HepG2 (cell line): ENCODE data around the gene TRIO. TPM values are rescaled to one million over a fixed set of nuclear protein-coding genes. Genes with fewer than 3 reads are reported as not detected.

Source experiments
- ATAC-seq: fragments of 200-7000 bp; cut with Tn5 transposase; 3 replicates; pipeline ENCODE4 v1.9.1; 2020; ENCODE audit warnings: mild to moderate bottlenecking, moderate library complexity
- BruUV-seq: library from RNA; stranded (reverse); fragments of 400-500 nt; replicated peaks from 2 replicates; lab custom pipeline; 2021; lab: Mats Ljungman, UMichigan
- CTCF ChIA-PET: fragments of 300-600 bp; formaldehyde crosslinking; extraction: SDS; loops from one replicate; lab custom pipeline; 2021; ENCODE audit warnings: low total read pairs, inconsistent platforms, low intra/inter-chr PET ratio; lab: Yijun Ruan, JAX
- POLR2A ChIA-PET: fragments of 350-600 bp; sonication (Branson Sonifier 250); formaldehyde crosslinking; loops from one replicate; lab custom pipeline; 2020; ENCODE audit warnings: antibody characterized with exemption, inconsistent platforms; lab: Yijun Ruan, JAX
- DNase-seq: peaks from one replicate; pipeline ENCODE4 v3.0.0-alpha.2; 2015; ENCODE audit warnings: low spot score
- FAIRE-seq: peaks from 3 replicates; lab custom pipeline; 2011; peaks lifted over from hg19 to GRCh38; lab: Jason Lieb, UNC
- H2AFZ ChIP-seq: one replicate; pipeline ENCODE4 v1.6.1; 2011; ENCODE audit warnings: low read length, inconsistent platforms
- H3K27ac ChIP-seq: fragments of 300-600 bp; 3 replicates; pipeline ENCODE4 v1.8.0; 2011; ENCODE audit warnings: mixed run types, mild to moderate bottlenecking, mixed read lengths, low read length, inconsistent platforms; ENCODE audit not compliant: insufficient read depth; ENCODE audit errors: extremely low read length
- H3K27me3 ChIP-seq, 2 experiments: fragments of 200-600 bp in 1 of 2; 2 replicates in 1 of 2; 3 replicates in 1 of 2; pipeline versions ENCODE4 v1.6.0 to v1.8.0; 2011; ENCODE audit warnings: low read length in 2 of 2, mild to moderate bottlenecking in 2 of 2, moderate library complexity in 2 of 2, inconsistent platforms in 1 of 2; ENCODE audit not compliant: insufficient read depth in 2 of 2, control insufficient read depth in 1 of 2
- H3K36me3 ChIP-seq, 2 experiments: fragments of 200-600 bp in 1 of 2; replicated peaks in 1 of 2; 2 replicates in 1 of 2; 3 replicates in 1 of 2; pipeline versions ENCODE4 v1.5.1 to v1.8.0; 2011; ENCODE audit warnings: low read length in 2 of 2, inconsistent platforms in 1 of 2; ENCODE audit not compliant: insufficient read depth in 2 of 2, control insufficient read depth in 1 of 2
- H3K4me1 ChIP-seq: 2 replicates; pipeline ENCODE4 v1.5.1; 2012; ENCODE audit warnings: low read length, inconsistent platforms; ENCODE audit not compliant: insufficient read depth
- H3K4me2 ChIP-seq: 2 replicates; pipeline ENCODE4 v1.6.0; 2011; ENCODE audit warnings: low read depth, low read length, inconsistent platforms
- H3K4me3 ChIP-seq, 3 experiments: fragments of 200-600 bp in 1 of 3; sonication (generic), shearing (Covaris generic) in 1 of 3; replicated peaks in 1 of 3; 2 replicates each; pipeline ENCODE4 v1.5.1; 2011 to 2016; ENCODE audit warnings: low read length in 3 of 3, inconsistent platforms in 2 of 3, low read depth in 2 of 3, mild to moderate bottlenecking in 2 of 3, control low read depth in 1 of 3, mixed read lengths in 1 of 3; ENCODE audit not compliant: insufficient read depth in 1 of 3
- H3K79me2 ChIP-seq: one replicate; pipeline ENCODE4 v1.6.1; 2011; ENCODE audit warnings: low read length, inconsistent platforms; ENCODE audit not compliant: insufficient read depth
- H3K9ac ChIP-seq: 2 replicates; pipeline ENCODE4 v1.6.0; 2011; ENCODE audit warnings: mild to moderate bottlenecking, low read depth, low read length, inconsistent platforms; ENCODE audit not compliant: insufficient read depth
- H3K9me3 ChIP-seq: 2 replicates; pipeline ENCODE4 v1.5.1; 2012; ENCODE audit warnings: mild to moderate bottlenecking, low read length
- H4K20me1 ChIP-seq: 2 replicates; pipeline ENCODE4 v1.6.0; 2011; ENCODE audit warnings: inconsistent platforms, mild to moderate bottlenecking, low read length, moderate library complexity; ENCODE audit not compliant: insufficient read depth
- HNRNPLL ChIP-seq: fragments of 200-400 bp; formaldehyde crosslinking; IDR thresholded peaks from 2 replicates; pipeline ENCODE4 v1.6.1; 2017; ENCODE audit warnings: mild to moderate bottlenecking, low read depth, low read length; ENCODE audit not compliant: poor library complexity, severe bottlenecking
- MYC ChIP-seq: sonication (generic); formaldehyde crosslinking; IDR thresholded peaks from 2 replicates; pipeline ENCODE4 v1.9.0; 2021; ENCODE audit warnings: missing genetic modification reagents, borderline replicate concordance
- RAD51 ChIP-seq: fragments of 450-650 bp; IDR thresholded peaks from 2 replicates; pipeline ENCODE4 v1.6.1; 2016; ENCODE audit warnings: borderline replicate concordance
- RARG ChIP-seq: sonication (generic); formaldehyde crosslinking; IDR thresholded peaks from 2 replicates; pipeline ENCODE4 v1.4.0; 2020; ENCODE audit warnings: low read depth, mild to moderate bottlenecking, missing genetic modification reagents
- RFXANK ChIP-seq: IDR thresholded peaks from 2 replicates; pipeline ENCODE4 v1.6.1; 2016
- SRSF1 ChIP-seq: fragments of 200-400 bp; formaldehyde crosslinking; optimal IDR thresholded peaks from 2 replicates; pipeline ENCODE3; 2017; ENCODE audit warnings: mild to moderate bottlenecking, low read depth, low read length, moderate library complexity
- ZBTB1 ChIP-seq: sonication (generic); formaldehyde crosslinking; IDR thresholded peaks from 2 replicates; pipeline ENCODE4 v1.4.0; 2020; ENCODE audit warnings: missing genetic modification reagents, borderline replicate concordance
- ZBTB8A ChIP-seq: sonication (generic); formaldehyde crosslinking; IDR thresholded peaks from 2 replicates; pipeline ENCODE4 v1.4.0; 2020; ENCODE audit warnings: mild to moderate bottlenecking, low read depth, missing genetic modification reagents, borderline replicate concordance
- ZFP37 ChIP-seq: sonication (generic); formaldehyde crosslinking; IDR thresholded peaks from 2 replicates; pipeline ENCODE4 v1.4.0; 2020; ENCODE audit warnings: missing genetic modification reagents, borderline replicate concordance
- ZFP41 ChIP-seq: sonication (generic); formaldehyde crosslinking; IDR thresholded peaks from 2 replicates; pipeline ENCODE4 v1.4.0; 2020; ENCODE audit warnings: mild to moderate bottlenecking, missing genetic modification reagents, borderline replicate concordance
- ZNF205 ChIP-seq: IDR thresholded peaks from 2 replicates; pipeline ENCODE4 v1.6.1; 2018; ENCODE audit warnings: missing biosample characterization, missing genetic modification reagents
- ZNF441 ChIP-seq: sonication (generic); formaldehyde crosslinking; IDR thresholded peaks from 2 replicates; pipeline ENCODE4 v1.7.0; 2021; ENCODE audit warnings: missing genetic modification reagents, borderline replicate concordance
- WGBS: methylation state at CpG from one replicate; pipeline ENCODE4 v1.1.6; 2017; ENCODE audit warnings: low lambda C conversion rate; 5-methylcytosine and 5-hydroxymethylcytosine counted together
- in situ Hi-C: cut with HindIII; loops from 2 replicates; pipeline ENCODE4 v1.10.0; 2017; ENCODE audit warnings: low pct_unique_long_range_greater_than_20kb; ENCODE audit not compliant: extremely low pct_ligation_motif_present
- intact Hi-C: fragments of 100-400 bp; cut with micrococcal nuclease; formaldehyde crosslinking; loops from one replicate; pipeline ENCODE4 v1.10.0; 2022; ENCODE audit not compliant: unreplicated experiment
- polyA plus RNA-seq, 8 experiments: library from polyadenylated mRNA; depleted of rRNA in 3 of 8; stranded (reverse) in 7 of 8; unstranded in 1 of 8; fragments of >200 nt; fragmentation: Illumina TruSeq in 4 of 8; extraction: Trizol in 4 of 8; gene quantifications; 2 replicates each; pipeline versions ENCODE4 v1.2.1 to v1.2.3, GENCODE V29; 2011 to 2016; ENCODE audit warnings: low read depth in 4 of 8, missing spikeins in 1 of 8, mixed read lengths in 1 of 8; ENCODE audit not compliant: insufficient read depth in 1 of 8
- total RNA-seq, 5 experiments: library from RNA; depleted of rRNA; stranded (reverse); fragments of >200 nt; fragmentation: Illumina TruSeq; extraction: Trizol; gene quantifications; 2 replicates each; pipeline ENCODE4 v1.2.3, GENCODE V29; 2016; ENCODE audit warnings: low read depth in 1 of 5

The TRIO gene
- total and polyA plus RNA-seq, 2 of the 13 experiments (the other 11 are each of a cell fraction or from before 2014, with no cell fraction given), result 45.2 to 45.9 TPM

DNA sequence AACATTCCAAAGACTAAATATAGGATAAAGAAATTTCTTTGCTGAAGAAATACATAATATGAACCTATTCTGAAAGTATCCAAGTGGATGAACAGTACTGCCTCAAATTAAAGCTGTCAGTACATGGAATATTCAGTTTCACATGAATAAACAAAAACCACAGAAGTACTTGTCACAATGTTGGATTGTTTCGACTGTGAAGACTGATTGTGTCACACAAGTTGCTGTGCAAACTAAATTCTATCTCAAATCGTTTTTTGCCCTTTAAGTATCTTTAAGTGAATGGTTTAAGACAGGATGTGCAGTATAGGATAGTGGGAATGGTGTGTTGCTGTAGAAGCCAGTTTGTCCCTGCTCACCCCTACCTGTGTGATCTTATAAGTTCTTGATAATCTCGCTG, 301.0 kb downstream of the TRIO start:
- CTCF ChIA-PET, result no interaction called here
- Histone ChIP-seq H3K27ac (no peak overlapping the region), H3K36me3 (peaks cover 9 to 26% of the 10 kb centered on the region in 2 experiments; a peak in 4 of 5 replicates), H3K27me3 (no peaks in the 10 kb centered on the region), H2AFZ (no peak overlapping the region), H3K79me2 (no peaks in the 10 kb centered on the region), H3K4me2 (no peak overlapping the region), H3K4me1 (no peaks in the 10 kb centered on the region), H4K20me1 (no peaks in the 10 kb centered on the region), H3K9me3 (no peaks in the 10 kb centered on the region), H3K4me3 (no peak overlapping the region), H3K9ac (no peak overlapping the region)
- ATAC-seq (no peak), DNase-seq (no peak), FAIRE-seq (no peak)
- intact Hi-C loops (no loop called here), in situ Hi-C loops (no loop called here)
- TF ChIP-seq RARG (CRISPR knock-in tag) (no peak), ZBTB8A (CRISPR knock-in tag) (no peak)
- POLR2A ChIA-PET, result no interaction called here
- no TSS peak for BruUV-seq
- 77% methylated on average over 3 of the region's 3 CpGs for WGBS

DNA sequence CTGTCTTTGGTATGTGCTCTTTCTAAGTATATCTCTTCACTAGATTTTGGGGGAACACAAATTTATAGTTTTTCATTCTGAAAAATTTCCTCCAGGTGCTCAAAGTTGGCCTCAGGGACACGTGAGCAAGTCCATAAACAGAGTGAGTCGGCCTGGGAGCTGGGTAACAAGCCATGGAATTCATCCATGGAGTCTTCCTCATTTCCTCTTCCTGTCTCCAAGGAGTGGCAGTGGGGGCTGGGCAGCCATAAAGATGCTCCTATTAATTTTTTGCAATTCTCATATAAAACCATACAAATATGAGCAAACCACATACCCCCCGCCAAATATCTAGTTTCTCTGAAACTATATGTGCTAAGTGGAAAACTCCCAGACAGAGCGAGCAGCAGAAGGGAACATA, 301.9 kb downstream of the TRIO start:
- Histone ChIP-seq H3K27ac (no peak overlapping the region), H3K4me1 (no peaks in the 10 kb centered on the region), H3K9ac (no peak overlapping the region), H3K4me2 (no peak overlapping the region), H3K36me3 (peaks cover 9 to 26% of the 10 kb centered on the region in 2 experiments; a peak in 4 of 5 replicates), H2AFZ (no peak overlapping the region), H3K4me3 (no peak overlapping the region), H4K20me1 (no peaks in the 10 kb centered on the region), H3K9me3 (no peaks in the 10 kb centered on the region), H3K27me3 (no peaks in the 10 kb centered on the region), H3K79me2 (no peaks in the 10 kb centered on the region)
- no peak for ATAC-seq
- WGBS, result 94% methylated on average over 4 of the region's 4 CpGs
- DNase-seq, result no peak
- in situ Hi-C loops (no loop called here), intact Hi-C loops (no loop called here)
- CTCF ChIA-PET, result no interaction called here
- BruUV-seq, result no TSS peak
- POLR2A ChIA-PET, result no interaction called here
- FAIRE-seq, result no peak
- TF ChIP-seq RAD51, result no peak
- no peak for TF ChIP-seq SRSF1
- no peak for TF ChIP-seq ZBTB1
- TF ChIP-seq RFXANK, result no peak
- TF ChIP-seq ZFP41 (CRISPR knock-in tag), result no peak
- TF ChIP-seq MYC (CRISPR knock-in tag), result no peak
- no peak for TF ChIP-seq ZNF441 (CRISPR knock-in tag)
- TF ChIP-seq HNRNPLL, result no peak
- no peak for TF ChIP-seq ZNF205 (CRISPR knock-in tag)
- TF ChIP-seq ZFP37 (CRISPR knock-in tag), result no peak
